HepG2 (cell line): ENCODE measurements around the gene KIF1C. TPM values are rescaled to one million over a fixed set of nuclear protein-coding genes. Genes with fewer than 3 reads are reported as not detected.

Source experiments
- ATAC-seq: fragments of 200-7000 bp; cut with Tn5 transposase; 3 replicates; pipeline ENCODE4 v1.9.1; 2020; ENCODE audit warnings: mild to moderate bottlenecking, moderate library complexity
- BruUV-seq: library from RNA; stranded (reverse); fragments of 400-500 nt; replicated peaks from 2 replicates; lab custom pipeline; 2021; lab: Mats Ljungman, UMichigan
- CTCF ChIA-PET: fragments of 300-600 bp; formaldehyde crosslinking; extraction: SDS; loops from one replicate; lab custom pipeline; 2021; ENCODE audit warnings: low total read pairs, inconsistent platforms, low intra/inter-chr PET ratio; lab: Yijun Ruan, JAX
- POLR2A ChIA-PET: fragments of 350-600 bp; sonication (Branson Sonifier 250); formaldehyde crosslinking; loops from one replicate; lab custom pipeline; 2020; ENCODE audit warnings: antibody characterized with exemption, inconsistent platforms; lab: Yijun Ruan, JAX
- DNase-seq: peaks from one replicate; pipeline ENCODE4 v3.0.0-alpha.2; 2015; ENCODE audit warnings: low spot score
- FAIRE-seq: peaks from 3 replicates; lab custom pipeline; 2011; peaks lifted over from hg19 to GRCh38; lab: Jason Lieb, UNC
- H2AFZ ChIP-seq: one replicate; pipeline ENCODE4 v1.6.1; 2011; ENCODE audit warnings: low read length, inconsistent platforms
- H3K27ac ChIP-seq: fragments of 300-600 bp; 3 replicates; pipeline ENCODE4 v1.8.0; 2011; ENCODE audit warnings: mixed run types, mild to moderate bottlenecking, mixed read lengths, low read length, inconsistent platforms; ENCODE audit not compliant: insufficient read depth; ENCODE audit errors: extremely low read length
- H3K27me3 ChIP-seq, 2 experiments: fragments of 200-600 bp in 1 of 2; 2 replicates in 1 of 2; 3 replicates in 1 of 2; pipeline versions ENCODE4 v1.6.0 to v1.8.0; 2011; ENCODE audit warnings: low read length in 2 of 2, mild to moderate bottlenecking in 2 of 2, moderate library complexity in 2 of 2, inconsistent platforms in 1 of 2; ENCODE audit not compliant: insufficient read depth in 2 of 2, control insufficient read depth in 1 of 2
- H3K36me3 ChIP-seq, 2 experiments: fragments of 200-600 bp in 1 of 2; replicated peaks in 1 of 2; 2 replicates in 1 of 2; 3 replicates in 1 of 2; pipeline versions ENCODE4 v1.5.1 to v1.8.0; 2011; ENCODE audit warnings: low read length in 2 of 2, inconsistent platforms in 1 of 2; ENCODE audit not compliant: insufficient read depth in 2 of 2, control insufficient read depth in 1 of 2
- H3K4me1 ChIP-seq: 2 replicates; pipeline ENCODE4 v1.5.1; 2012; ENCODE audit warnings: low read length, inconsistent platforms; ENCODE audit not compliant: insufficient read depth
- H3K4me2 ChIP-seq: 2 replicates; pipeline ENCODE4 v1.6.0; 2011; ENCODE audit warnings: low read depth, low read length, inconsistent platforms
- H3K4me3 ChIP-seq, 3 experiments: fragments of 200-600 bp in 1 of 3; sonication (generic), shearing (Covaris generic) in 1 of 3; replicated peaks in 1 of 3; 2 replicates each; pipeline ENCODE4 v1.5.1; 2011 to 2016; ENCODE audit warnings: low read length in 3 of 3, inconsistent platforms in 2 of 3, low read depth in 2 of 3, mild to moderate bottlenecking in 2 of 3, control low read depth in 1 of 3, mixed read lengths in 1 of 3; ENCODE audit not compliant: insufficient read depth in 1 of 3
- H3K79me2 ChIP-seq: one replicate; pipeline ENCODE4 v1.6.1; 2011; ENCODE audit warnings: low read length, inconsistent platforms; ENCODE audit not compliant: insufficient read depth
- H3K9ac ChIP-seq: 2 replicates; pipeline ENCODE4 v1.6.0; 2011; ENCODE audit warnings: mild to moderate bottlenecking, low read depth, low read length, inconsistent platforms; ENCODE audit not compliant: insufficient read depth
- H3K9me3 ChIP-seq: 2 replicates; pipeline ENCODE4 v1.5.1; 2012; ENCODE audit warnings: mild to moderate bottlenecking, low read length
- H4K20me1 ChIP-seq: 2 replicates; pipeline ENCODE4 v1.6.0; 2011; ENCODE audit warnings: inconsistent platforms, mild to moderate bottlenecking, low read length, moderate library complexity; ENCODE audit not compliant: insufficient read depth
- BHLHE40 ChIP-seq: IDR thresholded peaks from 2 replicates; pipeline ENCODE4 v1.6.1; 2011; ENCODE audit warnings: low read length, improper control_type of control experiment
- JDP2 ChIP-seq: sonication (generic); formaldehyde crosslinking; IDR thresholded peaks from 2 replicates; pipeline ENCODE4 v1.8.1; 2022; ENCODE audit warnings: missing genetic modification reagents, borderline replicate concordance
- MXI1 ChIP-seq: IDR thresholded peaks from 3 replicates; pipeline ENCODE4 v1.6.1; 2012; ENCODE audit warnings: low read depth, low read length, inconsistent platforms, borderline replicate concordance
- PAXIP1 ChIP-seq: sonication (generic); formaldehyde crosslinking; conservative IDR thresholded peaks from 2 replicates; pipeline ENCODE4 v1.4.0; 2020; ENCODE audit warnings: mild to moderate bottlenecking, missing genetic modification reagents, moderate library complexity
- PLSCR1 ChIP-seq: sonication (generic); formaldehyde crosslinking; IDR thresholded peaks from 2 replicates; pipeline ENCODE4 v1.5.0; 2020; ENCODE audit warnings: missing genetic modification reagents, mild to moderate bottlenecking, borderline replicate concordance
- SP4 ChIP-seq: sonication (generic); formaldehyde crosslinking; IDR thresholded peaks from 2 replicates; pipeline ENCODE4 v1.8.1; 2023; ENCODE audit warnings: mild to moderate bottlenecking, missing genetic modification reagents
- TCF7 ChIP-seq: sonication (generic); IDR thresholded peaks from 2 replicates; pipeline ENCODE4 v1.6.1; 2016; ENCODE audit warnings: antibody characterized with exemption, low read depth
- ZBTB10 ChIP-seq: sonication (generic); formaldehyde crosslinking; IDR thresholded peaks from 2 replicates; pipeline ENCODE4 v1.4.0; 2020; ENCODE audit warnings: missing genetic modification reagents, borderline replicate concordance
- ZBTB14 ChIP-seq: sonication (generic); formaldehyde crosslinking; IDR thresholded peaks from 2 replicates; pipeline ENCODE4 v1.4.0; 2020; ENCODE audit warnings: missing genetic modification reagents
- ZBTB39 ChIP-seq: sonication (generic); formaldehyde crosslinking; IDR thresholded peaks from 2 replicates; pipeline ENCODE4 v1.5.0; 2020; ENCODE audit warnings: missing genetic modification reagents
- ZNF430 ChIP-seq: sonication (generic); formaldehyde crosslinking; IDR thresholded peaks from 2 replicates; pipeline ENCODE4 v1.9.0; 2021; ENCODE audit warnings: mild to moderate bottlenecking, missing genetic modification reagents
- ZNF740 ChIP-seq: sonication (generic); formaldehyde crosslinking; IDR thresholded peaks from 2 replicates; pipeline ENCODE4 v1.4.0; 2020; ENCODE audit warnings: missing genetic modification reagents
- WGBS: methylation state at CpG from one replicate; pipeline ENCODE4 v1.1.6; 2017; ENCODE audit warnings: low lambda C conversion rate; 5-methylcytosine and 5-hydroxymethylcytosine counted together
- in situ Hi-C: cut with HindIII; loops from 2 replicates; pipeline ENCODE4 v1.10.0; 2017; ENCODE audit warnings: low pct_unique_long_range_greater_than_20kb; ENCODE audit not compliant: extremely low pct_ligation_motif_present
- intact Hi-C: fragments of 100-400 bp; cut with micrococcal nuclease; formaldehyde crosslinking; loops from one replicate; pipeline ENCODE4 v1.10.0; 2022; ENCODE audit not compliant: unreplicated experiment
- polyA plus RNA-seq, 8 experiments: library from polyadenylated mRNA; depleted of rRNA in 3 of 8; stranded (reverse) in 7 of 8; unstranded in 1 of 8; fragments of >200 nt; fragmentation: Illumina TruSeq in 4 of 8; extraction: Trizol in 4 of 8; gene quantifications; 2 replicates each; pipeline versions ENCODE4 v1.2.1 to v1.2.3, GENCODE V29; 2011 to 2016; ENCODE audit warnings: low read depth in 4 of 8, missing spikeins in 1 of 8, mixed read lengths in 1 of 8; ENCODE audit not compliant: insufficient read depth in 1 of 8
- total RNA-seq, 5 experiments: library from RNA; depleted of rRNA; stranded (reverse); fragments of >200 nt; fragmentation: Illumina TruSeq; extraction: Trizol; gene quantifications; 2 replicates each; pipeline ENCODE4 v1.2.3, GENCODE V29; 2016; ENCODE audit warnings: low read depth in 1 of 5

The KIF1C gene
- total and polyA plus RNA-seq, 2 of the 13 experiments (the other 11 are each of a cell fraction or from before 2014, with no cell fraction given): 70.0 to 104 TPM

- BruUV-seq: no TSS peak
- peak overlapping the region; percentile 70 to 100 (median 93) for H3K4me3 ChIP-seq
- peaks cover 10 to 28% of the 10 kb centered on the region in 2 experiments for H3K36me3 ChIP-seq
- 1% methylated on average over 22 of the region's 40 CpGs for WGBS
- peak overlapping the region; percentile 84 for H3K4me2 ChIP-seq
- CTCF ChIA-PET: no interaction called here
- POLR2A ChIA-PET: interaction anchor here (0.6 to 10.0 kb wide), 7 partner anchors 9 to 153 kb away, joined by 3 to 273 read pairs (median 9); partner anchors contain the start of genes INCA1, KIF1C, PSMB6 and RNF167
- peak overlapping the region; percentile 84 for H3K9ac ChIP-seq
- DNase-seq (peak; percentile 82), FAIRE-seq (no peak), ATAC-seq (peak; percentile 62)
- H2AFZ ChIP-seq: no peak overlapping the region
- intact Hi-C loops (no loop called here), in situ Hi-C loops (no loop called here)
- peaks cover 59% of the 10 kb centered on the region for H3K4me1 ChIP-seq
- no peaks in the 10 kb centered on the region; a peak in 1 of 5 replicates for H3K27me3 ChIP-seq
- no peaks in the 10 kb centered on the region for H3K9me3 ChIP-seq
- H3K79me2 ChIP-seq: peaks cover 49% of the 10 kb centered on the region
- peak overlapping the region; percentile 99 for H3K27ac ChIP-seq
- peaks cover 33% of the 10 kb centered on the region for H4K20me1 ChIP-seq
- no peak for TF ChIP-seq ZBTB39 (CRISPR knock-in tag)
- peak; percentile 49; the same call in 1 of the 3 replicates for TF ChIP-seq MXI1
- no peak for TF ChIP-seq PAXIP1
- 0 out of 2 replicates have a peak, but pooled peaks have one; percentile 9 for TF ChIP-seq TCF7
- TF ChIP-seq BHLHE40: 0 out of 2 replicates have a peak, but pooled peaks have one; percentile 16
- TF ChIP-seq ZNF740: no peak
- TF ChIP-seq SP4 (CRISPR knock-in tag): no peak
- TF ChIP-seq ZNF430 (CRISPR knock-in tag): no peak
- TF ChIP-seq PLSCR1 (CRISPR knock-in tag): 0 out of 2 replicates have a peak, but pooled peaks have one; percentile 62
- no peak for TF ChIP-seq JDP2 (CRISPR knock-in tag)
- TF ChIP-seq ZBTB10 (CRISPR knock-in tag): no peak
- peak; percentile 93 for TF ChIP-seq ZBTB14
Measured at GRCh38 chr17:4948931-4949320, 48.8 kb upstream of the KIF1C start.
